NK-92 (cell line): ENCODE measurements around the gene NEUROD2.
"Not testable (repeated sequence)": the region's sequence is repeated elsewhere in the genome, so short reads cannot be mapped to it uniquely, and the experiment has no call there.

ENCODE experiments used
- DNase-seq: peaks from one replicate; lab custom pipeline; 2025; ENCODE audit not compliant: unreplicated experiment; lab: John Stamatoyannopoulos, UW

Gene NEUROD2

GRCh38 chr17:39603304-39604016 is 4.3 kb downstream of the NEUROD2 start:
- DNase-seq: no peak

DNA sequence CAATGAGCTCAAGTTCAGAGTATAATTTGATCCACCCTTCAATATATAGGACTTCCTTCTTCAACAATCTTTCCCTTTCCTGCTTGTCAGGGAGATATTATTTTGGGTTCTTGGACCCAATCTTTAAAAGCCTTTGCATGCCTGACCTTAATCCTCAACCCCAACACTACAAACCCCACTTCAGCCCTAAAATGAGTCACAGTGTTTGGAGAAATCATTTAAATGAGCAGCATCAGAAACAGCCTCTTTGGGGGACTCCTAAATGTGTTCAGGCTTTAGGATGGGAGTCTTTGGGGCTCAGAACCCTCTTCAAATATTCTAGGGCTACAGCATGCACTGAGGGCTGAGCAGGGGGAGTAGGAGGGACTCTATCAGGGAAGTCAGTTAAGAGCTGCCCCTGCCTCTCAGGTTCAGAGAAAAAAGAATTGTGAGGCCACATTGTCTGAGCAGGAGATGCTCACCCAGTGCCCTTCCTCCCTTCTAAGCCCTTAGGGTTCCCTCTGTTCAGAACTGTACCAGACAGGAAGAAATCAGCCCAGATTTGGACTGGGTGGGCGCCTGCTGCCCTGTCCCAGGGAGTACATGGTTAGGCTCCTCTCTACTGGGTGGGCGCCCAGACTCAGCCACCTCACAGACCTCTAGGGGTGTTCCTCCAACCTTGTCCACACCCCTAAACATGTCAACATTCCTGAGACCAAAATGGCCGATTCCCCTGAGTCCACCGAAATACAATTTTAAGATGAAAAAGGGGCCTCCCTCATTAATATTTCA is 5.0 kb downstream of the NEUROD2 start:
- no peak for DNase-seq

DNA sequence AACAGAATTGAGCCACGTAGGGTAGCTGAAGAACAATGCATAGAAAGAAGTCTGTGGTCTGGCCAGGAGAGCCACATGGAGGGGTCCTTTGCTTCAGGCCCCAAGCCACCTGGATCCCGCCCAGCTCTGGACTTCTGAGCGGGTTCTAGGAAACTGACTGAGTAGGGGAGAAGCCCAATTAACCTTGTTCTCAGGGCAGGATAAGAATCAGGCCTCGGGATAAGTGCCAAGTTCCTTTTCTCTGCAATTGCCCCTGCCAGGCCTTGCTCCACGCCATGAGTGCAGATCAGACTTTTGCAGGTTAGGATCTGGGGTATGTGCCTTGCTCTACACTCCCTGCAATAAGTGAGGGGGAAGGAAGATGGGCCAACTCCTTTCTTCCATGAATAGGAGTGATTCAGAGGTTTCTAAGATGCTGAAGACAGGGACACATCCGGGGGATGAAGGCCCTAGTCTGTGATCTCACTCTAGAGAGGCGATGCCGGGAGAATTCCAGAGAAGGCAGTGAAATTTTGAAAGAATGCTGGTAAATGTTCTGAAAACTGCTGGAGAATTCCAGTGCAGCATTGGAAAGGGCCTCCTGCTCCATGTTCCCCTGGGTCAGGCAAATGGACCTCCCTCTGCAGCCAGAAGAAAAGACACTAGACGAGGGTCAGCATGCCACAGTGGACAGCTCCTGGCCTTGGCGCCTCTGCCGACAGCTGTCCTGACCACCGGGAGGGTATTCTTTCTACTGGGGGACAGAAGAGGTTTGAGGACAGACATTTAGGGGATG is 5.8 kb downstream of the NEUROD2 start:
- DNase-seq: no peak

GRCh38 chr17:39600997-39601597 is 6.6 kb downstream of the NEUROD2 start:
- no peak for DNase-seq

DNA sequence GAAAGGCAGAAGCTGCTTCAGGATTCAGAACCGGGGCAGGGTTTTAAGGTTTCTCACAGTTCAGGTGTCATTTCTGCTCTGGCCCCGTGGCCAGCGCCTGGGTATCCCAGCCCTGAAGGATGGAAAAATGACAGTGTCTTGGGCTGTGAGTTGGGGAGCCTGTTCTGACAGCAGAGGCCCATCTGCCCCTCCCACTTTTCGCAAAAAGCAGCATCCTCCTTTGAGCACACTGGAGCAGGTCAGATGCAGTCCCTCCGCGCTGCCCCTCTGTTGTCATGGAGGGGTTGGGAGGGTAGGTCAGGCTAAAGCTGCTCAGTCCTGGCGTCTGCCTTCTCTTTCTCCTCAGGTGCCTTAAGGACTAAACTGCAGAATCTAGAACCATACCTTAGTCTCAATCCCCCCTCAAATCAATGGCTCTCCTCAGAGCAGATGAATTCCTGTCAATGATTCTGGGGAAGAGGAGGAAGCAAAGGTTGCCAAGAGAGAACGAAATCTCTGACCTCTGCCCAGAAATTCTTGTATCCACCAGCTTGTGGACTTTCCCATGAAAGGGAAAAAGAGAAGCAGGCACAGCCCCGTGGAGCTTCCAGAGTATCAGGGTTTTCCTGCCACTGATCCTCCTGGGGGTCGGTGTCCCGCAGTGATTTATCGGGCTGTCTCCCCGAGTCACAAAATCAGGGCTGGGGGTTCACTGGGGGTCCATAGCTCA is 7.3 kb downstream of the NEUROD2 start:
- no peak for DNase-seq

GRCh38 chr17:39599665-39600231 is 8.0 kb downstream of the NEUROD2 start:
- DNase-seq: no peak

DNA sequence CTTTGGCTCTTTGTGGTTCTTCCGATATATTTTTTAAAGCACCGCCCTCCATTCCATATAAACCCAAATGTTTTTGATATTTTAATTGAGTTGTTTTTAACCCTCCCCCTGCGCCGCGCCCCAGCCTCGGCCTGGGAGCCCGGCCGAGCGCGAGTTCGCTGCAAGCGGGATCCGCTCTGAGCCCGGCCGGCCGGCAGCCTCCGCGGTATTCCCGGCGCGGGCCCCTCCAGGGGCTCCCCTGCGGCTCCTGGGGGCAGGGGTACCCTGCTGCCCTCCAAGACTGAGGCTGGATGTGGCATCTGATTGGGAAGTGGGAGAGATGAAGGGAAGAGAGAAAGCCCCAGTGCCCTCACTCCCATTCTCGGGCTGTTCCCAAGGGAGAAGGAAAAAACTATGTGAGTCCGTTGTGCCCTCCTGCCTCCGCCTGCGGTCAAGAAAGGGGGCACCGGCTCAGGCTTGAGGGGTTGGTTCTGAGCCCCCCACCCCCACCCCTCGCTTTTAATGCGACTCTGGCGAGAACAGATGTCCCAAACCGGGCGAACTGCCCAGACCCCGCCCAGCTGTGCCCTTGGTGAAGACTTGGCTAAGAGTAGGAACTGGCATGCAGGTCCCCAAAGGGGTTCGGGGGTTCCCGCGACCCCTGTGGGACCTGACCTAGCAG is 8.6 kb downstream of the NEUROD2 start:
- DNase-seq: no peak

DNA sequence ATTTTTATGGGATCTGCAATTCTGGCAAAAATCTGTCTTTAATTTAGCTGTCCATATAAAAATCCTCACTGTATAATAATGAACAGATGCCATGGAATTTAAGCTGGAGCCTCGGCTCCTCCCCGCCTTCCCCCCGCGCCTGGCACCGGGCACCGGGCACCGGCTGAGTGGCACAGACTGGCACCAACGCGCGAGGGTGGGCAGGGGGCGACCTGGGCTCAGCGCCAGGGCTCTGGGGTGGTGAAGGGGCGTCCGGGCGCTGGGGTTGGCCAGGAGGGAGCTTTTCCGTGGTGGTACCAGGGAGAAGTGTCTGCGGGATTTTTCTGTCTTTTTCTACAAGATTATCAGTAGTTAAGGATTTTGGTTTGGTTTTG is 9.1 kb downstream of the NEUROD2 start:
- no peak for DNase-seq

DNA sequence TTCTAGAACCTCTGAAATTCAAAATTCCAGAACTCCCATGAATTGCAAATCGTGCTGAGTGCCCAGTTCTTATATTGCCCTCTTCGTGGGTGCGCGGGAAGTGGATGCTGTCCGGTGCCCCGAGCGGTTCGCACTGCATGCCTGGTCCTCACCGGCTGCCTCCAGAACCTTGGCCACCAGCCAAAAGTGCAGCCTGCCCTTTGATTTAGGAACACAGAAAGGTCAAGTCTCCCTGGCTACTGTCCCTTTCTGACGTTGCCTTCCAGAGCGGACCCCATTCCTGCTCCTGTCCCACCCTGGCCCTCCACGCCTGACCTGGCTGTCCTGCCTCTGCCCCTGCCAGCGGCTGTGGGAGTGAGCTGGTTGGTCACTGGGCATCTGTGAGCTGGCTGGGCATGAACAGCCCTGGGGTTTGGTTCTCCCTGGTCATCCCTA is 9.7 kb downstream of the NEUROD2 start:
- no peak for DNase-seq

- no peak for DNase-seq
These were observed 10.2 kb downstream of the NEUROD2 start for GRCh38 chr17:39597372-39598046.

GRCh38 chr17:39596543-39597267 is 11.0 kb downstream of the NEUROD2 start:
- DNase-seq: no peak

- DNase-seq: no peak
These were observed 11.7 kb downstream of the NEUROD2 start for GRCh38 chr17:39595928-39596510.

- no peak for DNase-seq
These were observed 12.4 kb downstream of the NEUROD2 start for GRCh38 chr17:39595294-39595693.

GRCh38 chr17:39593371-39593770 is 14.3 kb downstream of the NEUROD2 start:
- DNase-seq: no peak

GRCh38 chr17:39591958-39592954 is 15.5 kb downstream of the NEUROD2 start:
- no peak for DNase-seq

DNA sequence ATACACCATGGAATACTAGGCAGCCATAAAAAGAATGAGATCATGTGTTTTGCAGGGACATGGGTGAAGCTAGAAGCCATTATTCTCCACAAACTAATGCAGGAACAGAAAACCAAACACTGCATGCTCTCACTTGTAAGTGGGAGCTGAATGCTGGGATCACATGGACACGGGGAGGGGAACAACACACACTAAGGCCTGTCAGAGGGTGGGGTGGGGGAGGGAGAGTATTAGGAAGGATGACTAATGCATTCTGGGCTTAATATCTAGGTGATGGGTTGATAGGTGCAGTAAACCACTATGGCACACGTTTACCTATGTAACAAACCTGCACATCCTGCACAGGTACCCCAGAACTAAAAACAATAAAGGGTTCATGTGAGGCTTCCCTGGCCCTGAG is 17.5 kb downstream of the NEUROD2 start:
- not testable (repeated sequence) for DNase-seq

DNA sequence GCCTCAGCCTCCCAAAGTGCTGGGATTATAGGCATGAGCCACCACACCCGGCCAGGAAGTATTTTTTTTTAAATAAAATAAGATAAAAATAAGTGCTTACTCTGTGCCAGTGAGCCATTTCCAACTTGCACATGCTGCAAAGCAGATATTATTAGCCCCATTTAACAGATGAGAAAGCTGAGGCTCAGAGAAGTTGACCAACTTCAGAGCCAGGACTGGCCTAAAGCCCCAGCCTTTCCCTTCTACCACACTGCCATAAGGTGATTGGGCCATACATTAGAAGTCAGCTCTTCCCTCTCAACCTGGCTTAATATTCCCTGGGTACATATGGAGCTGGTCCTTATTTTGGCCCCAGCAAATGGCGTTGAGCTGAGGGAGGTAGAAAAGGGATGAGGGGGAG is 25.1 kb downstream of the NEUROD2 start:
- DNase-seq: no peak
